DLD1 (cell line): Measurements from ENCODE around the gene STPG2.

ENCODE experiments used
- in situ Hi-C: cut with HindIII; loops from 2 replicates; pipeline ENCODE4 v1.10.0; 2017; ENCODE audit warnings: low sequenced_read_pairs

Gene STPG2

DNA sequence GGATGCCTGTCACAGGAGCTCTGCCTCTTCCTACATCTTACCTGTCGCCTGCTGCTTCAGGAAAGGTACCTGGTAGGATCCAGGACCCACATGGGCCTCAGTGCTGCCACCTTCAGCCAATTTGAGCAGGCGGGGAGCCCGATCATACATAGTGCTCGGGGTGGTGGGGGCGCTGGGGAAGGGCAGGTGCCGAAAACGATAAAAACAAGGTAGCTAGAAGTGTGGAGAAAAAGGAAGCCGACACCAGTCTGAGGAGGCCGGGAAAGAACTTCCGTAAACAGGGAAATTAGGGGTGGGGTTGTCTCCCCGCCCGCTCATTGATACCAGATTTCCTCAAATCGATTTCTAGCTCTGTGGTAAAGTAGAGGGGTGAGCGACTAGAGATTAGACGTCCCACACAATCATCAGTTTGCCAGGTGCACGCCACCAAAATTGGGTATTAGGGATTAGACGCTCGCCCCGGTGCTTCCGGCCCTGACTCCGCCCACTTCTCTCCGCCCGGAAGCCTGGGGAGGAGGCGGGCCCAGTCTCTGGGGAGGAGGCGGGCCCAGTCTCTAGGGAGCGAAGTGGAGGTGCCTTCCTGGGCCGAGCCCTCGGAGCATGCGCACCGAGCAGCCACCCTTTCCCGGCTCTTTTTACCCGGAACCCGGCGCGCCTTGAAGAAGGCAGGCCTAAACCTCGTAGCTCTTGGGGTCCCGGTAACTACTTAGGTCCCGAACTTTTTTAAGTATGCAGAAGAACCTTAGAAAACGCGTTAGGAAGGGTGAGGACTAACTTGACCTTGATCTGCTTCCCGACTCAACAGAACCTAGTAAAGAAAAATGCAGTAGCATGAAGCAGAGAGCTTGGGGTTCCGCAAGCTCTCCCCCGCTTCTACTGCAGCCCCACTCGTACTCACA is at the start of gene STPG2:
Gene STPG2 (minus strand): TSS at position 476 of the 899 bp plus-strand sequence.
- in situ Hi-C loops, result no loop called here

- in situ Hi-C loops, result no loop called here
These were observed 42.0 kb upstream of the STPG2 start for GRCh38 chr4:98185279-98185678.

- in situ Hi-C loops, result no loop called here
These were observed 38.5 kb upstream of the STPG2 start for GRCh38 chr4:98181809-98182208.

- in situ Hi-C loops, result no loop called here
These were observed 36.7 kb upstream of the STPG2 start for GRCh38 chr4:98179951-98180350.

DNA sequence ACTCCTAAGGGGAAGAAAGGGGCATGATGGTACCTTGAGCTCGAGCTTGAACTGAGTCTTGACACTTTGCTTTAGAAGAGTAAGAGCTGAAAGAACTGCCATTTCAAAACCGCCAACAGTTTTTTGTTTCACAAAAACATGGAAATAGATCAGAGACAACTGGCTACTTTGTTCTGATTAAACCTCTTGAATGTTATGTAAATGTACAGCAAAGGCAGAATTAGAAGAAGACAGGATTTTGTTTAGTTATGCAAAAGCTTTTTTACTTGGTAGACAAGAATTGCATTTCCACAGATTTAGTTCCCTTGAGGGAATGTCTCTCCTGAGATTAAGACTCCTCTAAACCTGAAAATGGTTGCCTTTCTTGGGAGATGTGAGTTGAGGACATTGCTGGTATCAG is 33.3 kb upstream of the STPG2 start:
- in situ Hi-C loops, result no loop called here

GRCh38 chr4:98170035-98170434 is 26.8 kb upstream of the STPG2 start:
- in situ Hi-C loops, result no loop called here

DNA sequence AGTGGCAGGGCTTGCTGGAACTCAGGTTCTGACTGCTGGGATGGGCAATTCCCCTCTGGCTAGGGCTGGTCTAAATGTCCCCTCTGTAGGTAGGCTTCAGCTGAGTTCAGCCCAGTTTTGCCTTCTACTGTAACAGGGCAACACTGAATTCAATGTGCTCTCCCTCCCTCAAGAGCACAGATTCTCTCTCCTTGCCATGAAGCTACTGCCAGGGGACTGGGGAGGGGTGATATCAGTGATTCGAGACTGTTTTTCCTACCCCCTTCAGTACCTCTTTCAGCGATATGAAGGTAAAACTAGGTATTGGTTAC is 23.4 kb upstream of the STPG2 start:
- in situ Hi-C loops, result no loop called here

- in situ Hi-C loops, result no loop called here
These were observed 22.9 kb upstream of the STPG2 start for GRCh38 chr4:98166025-98166730.

DNA sequence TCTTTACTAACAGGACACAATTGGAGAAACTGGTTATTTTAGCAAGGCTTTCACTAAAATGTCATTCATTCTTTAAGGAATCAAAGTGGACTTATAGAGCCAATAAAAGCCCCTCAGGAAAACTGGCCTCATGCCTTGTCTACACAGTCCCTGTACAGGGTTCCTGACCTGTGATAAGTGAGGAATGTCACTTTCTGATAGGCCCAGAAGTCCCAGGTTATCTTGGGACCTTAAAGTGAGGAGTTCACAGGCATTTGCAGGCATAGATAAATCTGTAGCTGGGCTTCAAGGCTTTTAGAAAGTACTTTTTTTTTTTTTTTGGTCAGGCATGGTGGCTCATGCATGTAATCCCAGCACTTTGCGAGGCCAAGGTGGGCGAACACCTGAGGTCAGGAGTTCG is 19.4 kb upstream of the STPG2 start:
- in situ Hi-C loops, result no loop called here

- in situ Hi-C loops, result no loop called here
These were observed 8.1 kb upstream of the STPG2 start for GRCh38 chr4:98151145-98151924.

DNA sequence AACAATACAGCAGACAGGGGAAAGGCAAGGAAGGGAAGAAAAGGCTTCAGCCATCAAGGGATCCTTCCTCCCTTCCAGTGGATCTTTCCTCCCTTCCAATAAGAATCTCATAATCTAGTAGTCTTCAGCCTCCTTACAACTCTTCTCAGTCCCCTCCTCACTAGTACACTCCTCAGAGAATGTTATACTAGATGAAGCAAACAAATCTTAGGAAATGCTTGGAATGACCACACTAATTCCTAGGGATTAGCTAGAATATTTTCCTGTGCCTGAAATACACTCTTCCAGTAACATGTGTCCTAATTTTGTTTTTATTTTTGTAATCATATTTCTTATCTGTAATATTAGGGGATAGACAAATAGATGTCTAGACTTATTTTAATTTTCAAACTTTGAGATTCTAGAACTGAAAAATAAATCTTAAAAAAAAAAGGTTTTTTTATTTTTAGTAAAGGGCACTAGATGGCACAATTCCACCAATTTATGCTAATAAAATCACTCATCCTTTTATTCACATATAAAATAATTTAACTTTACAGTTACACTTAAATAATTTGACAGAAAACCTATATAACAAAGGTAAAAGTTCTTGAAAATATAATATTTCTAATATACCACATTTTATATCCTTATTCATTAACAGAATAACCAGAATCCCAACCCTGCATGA is 7.0 kb upstream of the STPG2 start:
- in situ Hi-C loops, result no loop called here

DNA sequence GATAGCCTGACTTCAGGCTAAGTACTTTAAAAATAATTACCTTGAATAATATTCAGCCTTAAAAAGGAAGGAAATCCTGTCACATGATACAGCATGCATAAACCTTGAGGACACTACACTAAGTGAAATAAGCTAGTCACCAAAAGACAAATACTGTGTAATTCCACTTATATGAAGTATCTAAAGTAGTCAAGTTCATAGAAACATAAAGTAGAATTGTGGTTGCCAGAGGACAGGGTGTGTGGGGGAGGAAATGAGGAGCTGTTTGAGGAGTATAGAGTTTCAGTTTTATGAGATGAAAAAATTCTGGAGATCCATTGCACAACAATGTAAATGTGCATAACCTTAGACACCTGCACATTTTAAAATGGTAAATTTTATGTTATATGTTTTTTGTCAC is 5.6 kb upstream of the STPG2 start:
- in situ Hi-C loops, result no loop called here

GRCh38 chr4:98126141-98126540 is 17.1 kb downstream of the STPG2 start:
- in situ Hi-C loops, result no loop called here

DNA sequence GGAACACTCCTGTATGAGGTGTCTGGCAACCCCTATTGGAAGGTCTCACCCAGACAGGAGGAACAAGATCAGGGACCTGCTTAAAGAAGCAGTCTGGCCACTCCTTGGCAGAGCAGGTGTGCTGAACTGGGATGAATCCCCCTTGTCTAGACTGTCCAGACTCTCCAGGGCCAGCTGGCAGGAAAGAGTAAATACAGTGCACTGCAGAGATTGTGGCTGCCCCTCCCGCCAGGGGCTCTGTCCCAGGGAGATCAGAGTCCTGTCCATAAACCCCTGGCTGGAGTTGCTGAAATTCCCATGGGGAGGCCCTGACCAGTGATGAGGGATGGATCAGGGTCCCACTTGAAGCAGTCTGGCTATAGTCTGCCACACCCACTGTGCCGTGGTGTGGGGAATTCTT is 17.7 kb downstream of the STPG2 start:
- in situ Hi-C loops, result no loop called here

- in situ Hi-C loops, result no loop called here
These were observed 25.9 kb downstream of the STPG2 start for GRCh38 chr4:98117363-98117762.

- in situ Hi-C loops, result no loop called here
These were observed 30.3 kb downstream of the STPG2 start for GRCh38 chr4:98113012-98113411.

DNA sequence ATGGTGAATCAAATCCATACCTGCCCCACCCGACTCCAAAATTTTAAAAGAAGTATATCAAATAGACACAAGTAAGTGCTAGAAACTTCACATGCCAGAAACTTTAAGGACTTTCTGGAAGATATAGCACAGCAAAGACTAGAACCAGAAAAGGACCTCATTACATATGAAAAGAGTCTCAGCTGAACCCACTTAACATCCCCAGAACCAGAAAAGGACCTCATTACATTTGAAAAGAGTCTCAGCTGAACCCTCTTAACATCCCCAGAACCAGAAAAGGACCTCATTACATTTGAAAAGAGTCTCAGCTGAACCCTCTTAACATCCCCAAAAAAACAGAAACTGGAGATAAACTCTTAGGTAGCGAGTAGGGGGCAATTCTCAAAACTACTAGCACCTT is 32.3 kb downstream of the STPG2 start:
- in situ Hi-C loops, result no loop called here

GRCh38 chr4:98110214-98110613 is 33.1 kb downstream of the STPG2 start:
- in situ Hi-C loops, result no loop called here

GRCh38 chr4:98102660-98103059 is 40.6 kb downstream of the STPG2 start:
- in situ Hi-C loops, result no loop called here

DNA sequence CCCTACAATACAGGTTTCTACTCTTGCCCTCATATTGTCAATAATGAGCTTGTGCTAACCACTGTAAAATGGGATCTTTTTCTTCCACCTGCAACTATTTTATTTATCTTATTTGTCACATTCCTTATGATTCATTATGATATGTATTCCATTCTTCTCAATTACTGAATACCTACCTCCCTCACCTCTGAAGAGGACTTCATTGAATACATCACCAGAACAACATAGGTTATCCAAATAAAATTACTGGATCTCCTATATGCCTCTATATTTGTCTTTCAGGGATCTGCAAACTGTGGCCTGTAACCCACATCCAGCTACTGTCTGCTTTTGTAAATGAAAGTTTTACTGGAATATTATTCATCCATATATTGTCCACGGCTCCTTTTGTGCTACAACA is 41.3 kb downstream of the STPG2 start:
- in situ Hi-C loops, result no loop called here

DNA sequence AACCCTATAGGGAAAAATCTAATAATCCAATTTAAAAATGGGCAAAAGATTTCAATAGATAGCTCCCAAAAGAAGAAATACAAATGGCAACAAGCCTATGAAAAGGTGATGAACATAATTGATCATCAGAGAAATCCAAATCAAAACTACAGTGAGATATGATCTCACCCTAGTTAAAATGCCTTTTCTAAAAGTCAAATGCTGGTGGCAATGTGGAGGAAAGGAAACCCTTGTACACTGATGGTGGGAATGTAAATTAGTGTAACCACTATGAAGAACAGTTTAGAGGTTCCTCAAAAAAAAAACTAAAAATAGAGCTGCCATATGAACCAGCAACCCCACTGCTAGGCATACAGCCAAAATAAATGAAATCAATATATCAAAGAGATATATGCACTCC is 44.5 kb downstream of the STPG2 start:
- in situ Hi-C loops, result no loop called here
